ENCODE results near the gene LRIT1.

Gene LRIT1

GRCh38 chr10:84196941-84197340 lies 44.4 kb downstream of the LRIT1 start:
- DNase-seq, result no peak
- no peak for TF ChIP-seq CTCF (IDR thresholded peaks at IDR 0.05; ENCODE audit: low read depth, low read length)
- peak overlapping the region; percentile 52 for H3K27ac ChIP-seq
- H3K4me3 ChIP-seq (ENCODE audit: low read depth, low read length), result no peak overlapping the region
- H3K27me3 ChIP-seq (ENCODE audit: insufficient read depth, low read depth, severe bottlenecking), result no peaks in the 10 kb centered on the region
- H3K9me3 ChIP-seq (ENCODE audit: severe bottlenecking), result no peaks in the 10 kb centered on the region
- peaks cover 55% of the 10 kb centered on the region for H3K36me3 ChIP-seq

- no peak overlapping the region; the same call in 1 of the 2 replicates for H3K4me3 ChIP-seq (ENCODE audit: low read depth, low read length)
- peak; percentile 34 for DNase-seq
- no peak for TF ChIP-seq CTCF (IDR thresholded peaks at IDR 0.05; ENCODE audit: low read depth, low read length)
- peaks cover 46% of the 10 kb centered on the region for H3K36me3 ChIP-seq
- H3K9me3 ChIP-seq (ENCODE audit: severe bottlenecking), result no peaks in the 10 kb centered on the region
- H3K27me3 ChIP-seq (ENCODE audit: insufficient read depth, low read depth, severe bottlenecking), result no peaks in the 10 kb centered on the region
- peak overlapping the region; percentile 52 for H3K27ac ChIP-seq
Measured at GRCh38 chr10:84196083-84196482, 45.3 kb downstream of the LRIT1 start.

GRCh38 chr10:84195044-84195830 lies 46.1 kb downstream of the LRIT1 start:
- Histone ChIP-seq H3K27me3 (ENCODE audit: insufficient read depth, low read depth, severe bottlenecking) (no peaks in the 10 kb centered on the region), H3K9me3 (ENCODE audit: severe bottlenecking) (no peaks in the 10 kb centered on the region), H3K36me3 (peaks cover 38% of the 10 kb centered on the region), H3K4me3 (ENCODE audit: low read depth, low read length) (peak overlapping the region; percentile 83), H3K27ac (peak overlapping the region; percentile 79)
- no peak for TF ChIP-seq CTCF (IDR thresholded peaks at IDR 0.05; ENCODE audit: low read depth, low read length)
- no peak for DNase-seq

GRCh38 chr10:84194424-84195043 lies 46.8 kb downstream of the LRIT1 start, which contains the start of gene CDHR1:
TSS of gene CDHR1 (plus strand) at chr10:84194537. CDS start at chr10:84194761, 224 bp downstream.
- Histone ChIP-seq H3K4me3 (ENCODE audit: low read depth, low read length) (peak within 1 kb of the TSS; percentile 83), H3K27ac (peak within 1 kb of the TSS; percentile 79), H3K27me3 (ENCODE audit: insufficient read depth, low read depth, severe bottlenecking) (no peaks in the 10 kb centered on the region), H3K9me3 (ENCODE audit: severe bottlenecking) (no peaks in the 10 kb centered on the region), H3K36me3 (peaks cover 31% of the 10 kb centered on the region)
- DNase-seq, result peak; percentile 91
- 0 out of 2 replicates have a peak, but pooled peaks have one; percentile 8 for TF ChIP-seq CTCF (IDR thresholded peaks at IDR 0.05; ENCODE audit: low read depth, low read length)

- peak overlapping the region; percentile 5 for H3K27ac ChIP-seq
- H3K27me3 ChIP-seq (ENCODE audit: insufficient read depth, low read depth, severe bottlenecking), result no peaks in the 10 kb centered on the region
- H3K36me3 ChIP-seq, result peaks cover 25% of the 10 kb centered on the region
- H3K9me3 ChIP-seq (ENCODE audit: severe bottlenecking), result no peaks in the 10 kb centered on the region
- H3K4me3 ChIP-seq (ENCODE audit: low read depth, low read length), result peak overlapping the region; percentile 83
- TF ChIP-seq CTCF (IDR thresholded peaks at IDR 0.05; ENCODE audit: low read depth, low read length), result no peak
- DNase-seq, result no peak
Measured at GRCh38 chr10:84193846-84194423, 47.4 kb downstream of the LRIT1 start.
